Measurements from ENCODE around the gene THBS3. TPM values are rescaled to one million over a fixed set of nuclear protein-coding genes. Genes with fewer than 3 reads are reported as not detected.

The THBS3 gene
- total and polyA plus RNA-seq, 2 of the 13 experiments (the other 11 are each of a cell fraction or from before 2014, with no cell fraction given), result 0.86 to 3.6 TPM

- TF ChIP-seq, protein P1, sequence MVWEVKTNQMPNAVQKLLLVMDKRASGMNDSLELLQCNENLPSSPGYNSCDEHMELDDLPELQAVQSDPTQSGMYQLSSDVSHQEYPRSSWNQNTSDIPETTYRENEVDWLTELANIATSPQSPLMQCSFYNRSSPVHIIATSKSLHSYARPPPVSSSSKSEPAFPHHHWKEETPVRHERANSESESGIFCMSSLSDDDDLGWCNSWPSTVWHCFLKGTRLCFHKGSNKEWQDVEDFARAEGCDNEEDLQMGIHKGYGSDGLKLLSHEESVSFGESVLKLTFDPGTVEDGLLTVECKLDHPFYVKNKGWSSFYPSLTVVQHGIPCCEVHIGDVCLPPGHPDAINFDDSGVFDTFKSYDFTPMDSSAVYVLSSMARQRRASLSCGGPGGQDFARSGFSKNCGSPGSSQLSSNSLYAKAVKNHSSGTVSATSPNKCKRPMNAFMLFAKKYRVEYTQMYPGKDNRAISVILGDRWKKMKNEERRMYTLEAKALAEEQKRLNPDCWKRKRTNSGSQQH (CRISPR knock-in tag; IDR thresholded peaks at IDR 0.05; ENCODE audit: low read depth), result no peak
- TF ChIP-seq FOSL2 (CRISPR knock-in tag; IDR thresholded peaks at IDR 0.05), result no peak
- TF ChIP-seq BRD4 (CRISPR knock-in tag; IDR thresholded peaks at IDR 0.05), result no peak
- no peak for TF ChIP-seq SP140L (CRISPR knock-in tag; IDR thresholded peaks at IDR 0.05; ENCODE audit: borderline replicate concordance)
- TF ChIP-seq ZNF562 (CRISPR knock-in tag; IDR thresholded peaks at IDR 0.05; ENCODE audit: borderline replicate concordance), result no peak
- TF ChIP-seq CHD2 (IDR thresholded peaks at IDR 0.05; ENCODE audit: low read depth, low read length), result no peak
- TF ChIP-seq MBD4 (IDR thresholded peaks at IDR 0.05; ENCODE audit: borderline replicate concordance, low read length), result no peak
- no peak for TF ChIP-seq JARID2 (CRISPR knock-in tag; IDR thresholded peaks at IDR 0.05; ENCODE audit: insufficient replicate concordance)
- no peak for TF ChIP-seq ZNF776 (CRISPR knock-in tag; IDR thresholded peaks at IDR 0.05)
- TF ChIP-seq, protein P2, sequence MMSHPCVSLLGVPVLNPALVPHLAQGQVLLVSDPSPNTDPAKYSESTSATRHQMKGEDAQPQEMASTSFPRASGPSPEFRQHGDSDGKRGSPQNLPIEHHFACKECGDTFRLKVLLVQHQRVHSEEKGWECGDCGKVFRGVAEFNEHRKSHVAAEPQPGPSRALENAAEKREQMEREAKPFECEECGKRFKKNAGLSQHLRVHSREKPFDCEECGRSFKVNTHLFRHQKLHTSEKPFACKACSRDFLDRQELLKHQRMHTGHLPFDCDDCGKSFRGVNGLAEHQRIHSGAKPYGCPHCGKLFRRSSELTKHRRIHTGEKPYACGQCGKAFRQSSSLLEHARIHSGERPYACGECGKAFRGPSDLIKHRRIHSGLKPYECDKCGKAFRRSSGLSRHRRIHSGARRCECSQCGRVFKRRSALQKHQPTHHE (CRISPR knock-in tag; IDR thresholded peaks at IDR 0.05; ENCODE audit: borderline replicate concordance), result 0 out of 2 replicates have a peak, but pooled peaks have one; percentile 54
- TF ChIP-seq, protein P3, sequence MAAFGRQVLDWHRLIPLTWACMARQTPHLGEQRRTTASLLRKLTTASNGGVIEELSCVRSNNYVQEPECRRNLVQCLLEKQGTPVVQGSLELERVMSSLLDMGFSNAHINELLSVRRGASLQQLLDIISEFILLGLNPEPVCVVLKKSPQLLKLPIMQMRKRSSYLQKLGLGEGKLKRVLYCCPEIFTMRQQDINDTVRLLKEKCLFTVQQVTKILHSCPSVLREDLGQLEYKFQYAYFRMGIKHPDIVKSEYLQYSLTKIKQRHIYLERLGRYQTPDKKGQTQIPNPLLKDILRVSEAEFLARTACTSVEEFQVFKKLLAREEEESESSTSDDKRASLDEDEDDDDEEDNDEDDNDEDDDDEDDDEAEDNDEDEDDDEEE (CRISPR knock-in tag; IDR thresholded peaks at IDR 0.05), result no peak
- TF ChIP-seq, protein P4, sequence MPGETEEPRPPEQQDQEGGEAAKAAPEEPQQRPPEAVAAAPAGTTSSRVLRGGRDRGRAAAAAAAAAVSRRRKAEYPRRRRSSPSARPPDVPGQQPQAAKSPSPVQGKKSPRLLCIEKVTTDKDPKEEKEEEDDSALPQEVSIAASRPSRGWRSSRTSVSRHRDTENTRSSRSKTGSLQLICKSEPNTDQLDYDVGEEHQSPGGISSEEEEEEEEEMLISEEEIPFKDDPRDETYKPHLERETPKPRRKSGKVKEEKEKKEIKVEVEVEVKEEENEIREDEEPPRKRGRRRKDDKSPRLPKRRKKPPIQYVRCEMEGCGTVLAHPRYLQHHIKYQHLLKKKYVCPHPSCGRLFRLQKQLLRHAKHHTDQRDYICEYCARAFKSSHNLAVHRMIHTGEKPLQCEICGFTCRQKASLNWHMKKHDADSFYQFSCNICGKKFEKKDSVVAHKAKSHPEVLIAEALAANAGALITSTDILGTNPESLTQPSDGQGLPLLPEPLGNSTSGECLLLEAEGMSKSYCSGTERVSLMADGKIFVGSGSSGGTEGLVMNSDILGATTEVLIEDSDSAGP (CRISPR knock-in tag; IDR thresholded peaks at IDR 0.05; ENCODE audit: borderline replicate concordance), result peak; percentile 15; the same call in 1 of the 2 replicates
- peak; percentile 76 for TF ChIP-seq STAG1 (CRISPR knock-in tag; IDR thresholded peaks at IDR 0.05)
- no peak for TF ChIP-seq FOXJ3 (CRISPR knock-in tag; IDR thresholded peaks at IDR 0.05; ENCODE audit: borderline replicate concordance)
- no peak for TF ChIP-seq GLMP (CRISPR knock-in tag; IDR thresholded peaks at IDR 0.05; ENCODE audit: borderline replicate concordance)
- no peak for TF ChIP-seq MTF1 (CRISPR knock-in tag; IDR thresholded peaks at IDR 0.05)
- TF ChIP-seq DMAP1 (CRISPR knock-in tag; IDR thresholded peaks at IDR 0.05), result no peak
- TF ChIP-seq NPAS2 (CRISPR knock-in tag; IDR thresholded peaks at IDR 0.05; ENCODE audit: borderline replicate concordance), result no peak
- TF ChIP-seq ZNF264 (CRISPR knock-in tag; IDR thresholded peaks at IDR 0.05), result 0 out of 2 replicates have a peak, but pooled peaks have one; percentile 24
- TF ChIP-seq HOXA3 (CRISPR knock-in tag; IDR thresholded peaks at IDR 0.05), result peak; percentile 6; the same call in 1 of the 2 replicates
- peak; percentile 58 for TF ChIP-seq GATAD2A (CRISPR knock-in tag; IDR thresholded peaks at IDR 0.05)
- TF ChIP-seq, protein P5, sequence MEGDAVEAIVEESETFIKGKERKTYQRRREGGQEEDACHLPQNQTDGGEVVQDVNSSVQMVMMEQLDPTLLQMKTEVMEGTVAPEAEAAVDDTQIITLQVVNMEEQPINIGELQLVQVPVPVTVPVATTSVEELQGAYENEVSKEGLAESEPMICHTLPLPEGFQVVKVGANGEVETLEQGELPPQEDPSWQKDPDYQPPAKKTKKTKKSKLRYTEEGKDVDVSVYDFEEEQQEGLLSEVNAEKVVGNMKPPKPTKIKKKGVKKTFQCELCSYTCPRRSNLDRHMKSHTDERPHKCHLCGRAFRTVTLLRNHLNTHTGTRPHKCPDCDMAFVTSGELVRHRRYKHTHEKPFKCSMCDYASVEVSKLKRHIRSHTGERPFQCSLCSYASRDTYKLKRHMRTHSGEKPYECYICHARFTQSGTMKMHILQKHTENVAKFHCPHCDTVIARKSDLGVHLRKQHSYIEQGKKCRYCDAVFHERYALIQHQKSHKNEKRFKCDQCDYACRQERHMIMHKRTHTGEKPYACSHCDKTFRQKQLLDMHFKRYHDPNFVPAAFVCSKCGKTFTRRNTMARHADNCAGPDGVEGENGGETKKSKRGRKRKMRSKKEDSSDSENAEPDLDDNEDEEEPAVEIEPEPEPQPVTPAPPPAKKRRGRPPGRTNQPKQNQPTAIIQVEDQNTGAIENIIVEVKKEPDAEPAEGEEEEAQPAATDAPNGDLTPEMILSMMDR (CRISPR knock-in tag; IDR thresholded peaks at IDR 0.05), result peak; percentile 87
Observed at GRCh38 chr1:155206891-155207805, 549 bp downstream of the THBS3 start (continued).
